ENCODE results near the gene RAD51B. TPM values are rescaled to one million over a fixed set of nuclear protein-coding genes. Genes with fewer than 3 reads are reported as not detected.
A peak's percentile ranks its signal among the peaks of the same experiment; 100 is the strongest.

Gene RAD51B
- total and polyA plus RNA-seq, 9 of the 15 experiments (the other 6 are each of a cell fraction or from before 2014, with no cell fraction given), result 8.5 to 17.3 (median 11.3) TPM

DNA sequence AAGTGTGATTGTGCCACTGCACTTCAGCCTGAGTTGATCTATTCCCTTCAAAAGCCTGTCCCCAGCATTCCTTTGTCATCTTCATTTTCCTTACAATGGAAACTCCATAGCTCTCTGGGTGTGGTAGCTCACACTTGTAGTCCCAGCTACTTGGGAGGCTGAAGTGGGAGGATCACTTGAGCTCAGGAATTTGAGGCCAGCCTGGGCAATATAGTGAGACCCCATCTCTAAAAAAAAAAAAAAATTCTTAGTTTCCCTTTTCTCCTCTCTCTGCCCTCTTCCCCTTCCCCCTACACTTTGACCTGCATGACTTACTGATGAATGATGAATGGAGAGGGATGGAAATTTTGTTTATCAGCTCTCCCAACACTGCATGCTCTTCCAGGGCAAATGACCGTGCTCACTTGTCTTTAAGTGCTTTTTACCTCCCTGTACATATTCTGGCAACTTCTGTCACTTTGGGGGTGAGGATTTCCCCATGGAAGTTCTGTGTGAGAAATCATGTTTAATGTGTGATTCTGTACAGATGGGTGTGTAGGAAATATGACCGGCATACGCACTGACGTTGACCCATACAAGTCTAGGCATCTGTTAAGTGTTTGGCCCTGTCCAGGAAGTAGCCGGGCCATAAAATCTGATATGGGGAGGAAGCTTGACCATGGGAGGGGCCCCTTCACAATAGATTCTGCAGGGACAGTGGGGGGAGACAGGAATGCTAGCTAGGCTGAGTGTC is 907.9 kb downstream of the RAD51B start:
- FAIRE-seq (peak; percentile 89), DNase-seq (ENCODE audit: extremely low read depth in 1 of 4, low spot score in 3 of 4) (peak; percentile 26 to 80 (median 53)), ATAC-seq (peak; percentile 94)
- intact Hi-C loops (cut with micrococcal nuclease) (loop anchor here (5.0 kb wide), 1 partner anchor 35 kb away; no protein-coding TSS in a partner anchor), in situ Hi-C loops (cut with MboI) (no loop called here)
- Histone ChIP-seq H3K4me2 (ENCODE audit: insufficient read depth, low read length) (peak overlapping the region; percentile 50), H3K36me3 (ENCODE audit: control insufficient read depth, insufficient read depth, low read length) (no peaks in the 10 kb centered on the region), H4K20me1 (replicated peaks; ENCODE audit: control insufficient read depth, insufficient read depth, low read length) (no peaks in the 10 kb centered on the region), H3K4me3 (no peak overlapping the region), H3K9me1 (ENCODE audit: control insufficient read depth, insufficient read depth, low read length) (no peaks in the 10 kb centered on the region), H3K27me3 (ENCODE audit: control insufficient read depth in 2 of 2, insufficient read depth in 2 of 2, low read length in 2 of 2) (no peaks in the 10 kb centered on the region), H3K4me1 (replicated peaks in 1 of 2; ENCODE audit: control insufficient read depth in 2 of 2, insufficient read depth in 2 of 2, low read length in 2 of 2) (peaks cover 5 to 37% of the 10 kb centered on the region in 2 experiments; a peak in 4 of 5 replicates), H3K27ac (ENCODE audit: extremely low read depth, low read depth, low read length) (peak overlapping the region; percentile 68), H3K9ac (ENCODE audit: insufficient read depth in 1 of 2, low read depth in 2 of 2, low read length in 2 of 2) (peak overlapping the region in 1 of 2 experiments; percentile 49; a peak in 3 of 4 replicates), H3K79me2 (ENCODE audit: control insufficient read depth, insufficient read depth, low read length) (no peaks in the 10 kb centered on the region), H2AFZ (ENCODE audit: low read depth, low read length) (peak overlapping the region; percentile 96), H3K9me3 (replicated peaks; ENCODE audit: control insufficient read depth, insufficient read depth, low read depth, low read length) (peaks cover 2% of the 10 kb centered on the region; the same call in 1 of the 2 replicates)
- WGBS (ENCODE audit: insufficient coverage, low coverage, missing lambda C conversion rate), result 4% methylated on average over 4 of the region's 5 CpGs
- no TSS peak for BruUV-seq (replicated peaks)
- POLR2A ChIA-PET, result interaction anchor here (0.6 to 2.7 kb wide), 7 partner anchors 8 to 1312 kb away, joined by 3 to 12 read pairs (median 3); partner anchors contain the start of gene ZFP36L1
- CTCF ChIA-PET (ENCODE audit: low intra/inter-chr PET ratio), result interaction anchor here (0.5 kb wide), 1 partner anchor 14 kb away, joined by 4 read pairs; no protein-coding TSS in a partner anchor
- TF ChIP-seq, protein P1, sequence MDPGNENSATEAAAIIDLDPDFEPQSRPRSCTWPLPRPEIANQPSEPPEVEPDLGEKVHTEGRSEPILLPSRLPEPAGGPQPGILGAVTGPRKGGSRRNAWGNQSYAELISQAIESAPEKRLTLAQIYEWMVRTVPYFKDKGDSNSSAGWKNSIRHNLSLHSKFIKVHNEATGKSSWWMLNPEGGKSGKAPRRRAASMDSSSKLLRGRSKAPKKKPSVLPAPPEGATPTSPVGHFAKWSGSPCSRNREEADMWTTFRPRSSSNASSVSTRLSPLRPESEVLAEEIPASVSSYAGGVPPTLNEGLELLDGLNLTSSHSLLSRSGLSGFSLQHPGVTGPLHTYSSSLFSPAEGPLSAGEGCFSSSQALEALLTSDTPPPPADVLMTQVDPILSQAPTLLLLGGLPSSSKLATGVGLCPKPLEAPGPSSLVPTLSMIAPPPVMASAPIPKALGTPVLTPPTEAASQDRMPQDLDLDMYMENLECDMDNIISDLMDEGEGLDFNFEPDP (CRISPR knock-in tag; IDR thresholded peaks at IDR 0.05), result no peak
- TF ChIP-seq, protein P2, sequence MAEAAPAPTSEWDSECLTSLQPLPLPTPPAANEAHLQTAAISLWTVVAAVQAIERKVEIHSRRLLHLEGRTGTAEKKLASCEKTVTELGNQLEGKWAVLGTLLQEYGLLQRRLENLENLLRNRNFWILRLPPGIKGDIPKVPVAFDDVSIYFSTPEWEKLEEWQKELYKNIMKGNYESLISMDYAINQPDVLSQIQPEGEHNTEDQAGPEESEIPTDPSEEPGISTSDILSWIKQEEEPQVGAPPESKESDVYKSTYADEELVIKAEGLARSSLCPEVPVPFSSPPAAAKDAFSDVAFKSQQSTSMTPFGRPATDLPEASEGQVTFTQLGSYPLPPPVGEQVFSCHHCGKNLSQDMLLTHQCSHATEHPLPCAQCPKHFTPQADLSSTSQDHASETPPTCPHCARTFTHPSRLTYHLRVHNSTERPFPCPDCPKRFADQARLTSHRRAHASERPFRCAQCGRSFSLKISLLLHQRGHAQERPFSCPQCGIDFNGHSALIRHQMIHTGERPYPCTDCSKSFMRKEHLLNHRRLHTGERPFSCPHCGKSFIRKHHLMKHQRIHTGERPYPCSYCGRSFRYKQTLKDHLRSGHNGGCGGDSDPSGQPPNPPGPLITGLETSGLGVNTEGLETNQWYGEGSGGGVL (CRISPR knock-in tag; IDR thresholded peaks at IDR 0.05), result no peak
- TF ChIP-seq FOXA1 (IDR thresholded peaks at IDR 0.05; ENCODE audit: borderline replicate concordance), result no peak
- TF ChIP-seq EWSR1 (IDR thresholded peaks at IDR 0.05; ENCODE audit: borderline replicate concordance, low read depth, partially characterized antibody), result no peak
- 0 out of 2 replicates have a peak, but pooled peaks have one; percentile 14 for TF ChIP-seq ATF7 (IDR thresholded peaks at IDR 0.05)
- TF ChIP-seq, protein P3, sequence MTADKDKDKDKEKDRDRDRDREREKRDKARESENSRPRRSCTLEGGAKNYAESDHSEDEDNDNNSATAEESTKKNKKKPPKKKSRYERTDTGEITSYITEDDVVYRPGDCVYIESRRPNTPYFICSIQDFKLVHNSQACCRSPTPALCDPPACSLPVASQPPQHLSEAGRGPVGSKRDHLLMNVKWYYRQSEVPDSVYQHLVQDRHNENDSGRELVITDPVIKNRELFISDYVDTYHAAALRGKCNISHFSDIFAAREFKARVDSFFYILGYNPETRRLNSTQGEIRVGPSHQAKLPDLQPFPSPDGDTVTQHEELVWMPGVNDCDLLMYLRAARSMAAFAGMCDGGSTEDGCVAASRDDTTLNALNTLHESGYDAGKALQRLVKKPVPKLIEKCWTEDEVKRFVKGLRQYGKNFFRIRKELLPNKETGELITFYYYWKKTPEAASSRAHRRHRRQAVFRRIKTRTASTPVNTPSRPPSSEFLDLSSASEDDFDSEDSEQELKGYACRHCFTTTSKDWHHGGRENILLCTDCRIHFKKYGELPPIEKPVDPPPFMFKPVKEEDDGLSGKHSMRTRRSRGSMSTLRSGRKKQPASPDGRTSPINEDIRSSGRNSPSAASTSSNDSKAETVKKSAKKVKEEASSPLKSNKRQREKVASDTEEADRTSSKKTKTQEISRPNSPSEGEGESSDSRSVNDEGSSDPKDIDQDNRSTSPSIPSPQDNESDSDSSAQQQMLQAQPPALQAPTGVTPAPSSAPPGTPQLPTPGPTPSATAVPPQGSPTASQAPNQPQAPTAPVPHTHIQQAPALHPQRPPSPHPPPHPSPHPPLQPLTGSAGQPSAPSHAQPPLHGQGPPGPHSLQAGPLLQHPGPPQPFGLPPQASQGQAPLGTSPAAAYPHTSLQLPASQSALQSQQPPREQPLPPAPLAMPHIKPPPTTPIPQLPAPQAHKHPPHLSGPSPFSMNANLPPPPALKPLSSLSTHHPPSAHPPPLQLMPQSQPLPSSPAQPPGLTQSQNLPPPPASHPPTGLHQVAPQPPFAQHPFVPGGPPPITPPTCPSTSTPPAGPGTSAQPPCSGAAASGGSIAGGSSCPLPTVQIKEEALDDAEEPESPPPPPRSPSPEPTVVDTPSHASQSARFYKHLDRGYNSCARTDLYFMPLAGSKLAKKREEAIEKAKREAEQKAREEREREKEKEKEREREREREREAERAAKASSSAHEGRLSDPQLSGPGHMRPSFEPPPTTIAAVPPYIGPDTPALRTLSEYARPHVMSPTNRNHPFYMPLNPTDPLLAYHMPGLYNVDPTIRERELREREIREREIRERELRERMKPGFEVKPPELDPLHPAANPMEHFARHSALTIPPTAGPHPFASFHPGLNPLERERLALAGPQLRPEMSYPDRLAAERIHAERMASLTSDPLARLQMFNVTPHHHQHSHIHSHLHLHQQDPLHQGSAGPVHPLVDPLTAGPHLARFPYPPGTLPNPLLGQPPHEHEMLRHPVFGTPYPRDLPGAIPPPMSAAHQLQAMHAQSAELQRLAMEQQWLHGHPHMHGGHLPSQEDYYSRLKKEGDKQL (CRISPR knock-in tag; IDR thresholded peaks at IDR 0.05; ENCODE audit: borderline replicate concordance), result no peak
- peak; percentile 59 for TF ChIP-seq MEIS2 (IDR thresholded peaks at IDR 0.05; ENCODE audit: partially characterized antibody)
- TF ChIP-seq ZFP1 (CRISPR knock-in tag; IDR thresholded peaks at IDR 0.05), result peak; percentile 26; the same call in 1 of the 2 replicates
- TF ChIP-seq MYNN (IDR thresholded peaks at IDR 0.05), result no peak
- no peak for TF ChIP-seq MYNN (CRISPR knock-in tag; IDR thresholded peaks at IDR 0.05)
- TF ChIP-seq ZNF143 (CRISPR knock-in tag; IDR thresholded peaks at IDR 0.05), result no peak
- TF ChIP-seq ZNF253 (CRISPR knock-in tag; conservative IDR thresholded peaks at IDR 0.05), result no peak
- no peak for TF ChIP-seq ZNF24 (IDR thresholded peaks at IDR 0.05)
- peak; percentile 89 for TF ChIP-seq BCOR (IDR thresholded peaks at IDR 0.05)

Measured in K562 (cell line).